ENCODE data around the gene ADARB2. TPM values are rescaled to one million over a fixed set of nuclear protein-coding genes. Genes with fewer than 3 reads are reported as not detected.

The ADARB2 gene
- total RNA-seq, 1 donor from 2014 or later: 0.08 TPM

GRCh38 chr10:1591045-1591444, 146.3 kb downstream of the ADARB2 start:
- DNase-seq (ENCODE audit: low read depth): no peak
- Histone ChIP-seq H3K4me3 (ENCODE audit: low read depth, low read length) (no peak overlapping the region), H3K36me3 (ENCODE audit: control insufficient read depth, insufficient read depth, low read length) (no peaks in the 10 kb centered on the region), H3K27me3 (ENCODE audit: control insufficient read depth, insufficient read depth, low read length) (no peaks in the 10 kb centered on the region)
- TF ChIP-seq CTCF (IDR thresholded peaks at IDR 0.05; ENCODE audit: insufficient read depth, low read length, poor library complexity, severe bottlenecking): no peak

GRCh38 chr10:1589257-1589656, 148.1 kb downstream of the ADARB2 start:
- Histone ChIP-seq H3K27me3 (ENCODE audit: control insufficient read depth, insufficient read depth, low read length) (no peaks in the 10 kb centered on the region), H3K36me3 (ENCODE audit: control insufficient read depth, insufficient read depth, low read length) (no peaks in the 10 kb centered on the region), H3K4me3 (ENCODE audit: low read depth, low read length) (no peak overlapping the region)
- no peak for TF ChIP-seq CTCF (IDR thresholded peaks at IDR 0.05; ENCODE audit: insufficient read depth, low read length, poor library complexity, severe bottlenecking)
- no peak for DNase-seq (ENCODE audit: low read depth)

GRCh38 chr10:1582739-1583138, 154.6 kb downstream of the ADARB2 start:
- Histone ChIP-seq H3K4me3 (ENCODE audit: low read depth, low read length) (no peak overlapping the region), H3K27me3 (ENCODE audit: control insufficient read depth, insufficient read depth, low read length) (no peaks in the 10 kb centered on the region), H3K36me3 (ENCODE audit: control insufficient read depth, insufficient read depth, low read length) (no peaks in the 10 kb centered on the region)
- no peak for DNase-seq (ENCODE audit: low read depth)
- TF ChIP-seq CTCF (IDR thresholded peaks at IDR 0.05; ENCODE audit: insufficient read depth, low read length, poor library complexity, severe bottlenecking): no peak

- no peak for TF ChIP-seq CTCF (IDR thresholded peaks at IDR 0.05; ENCODE audit: insufficient read depth, low read length, poor library complexity, severe bottlenecking)
- no peak overlapping the region for H3K4me3 ChIP-seq (ENCODE audit: low read depth, low read length)
- H3K36me3 ChIP-seq (ENCODE audit: control insufficient read depth, insufficient read depth, low read length): no peaks in the 10 kb centered on the region
- no peak for DNase-seq (ENCODE audit: low read depth)
- H3K27me3 ChIP-seq (ENCODE audit: control insufficient read depth, insufficient read depth, low read length): no peaks in the 10 kb centered on the region
These were observed 156.1 kb downstream of the ADARB2 start for GRCh38 chr10:1581189-1581588.

GRCh38 chr10:1579671-1580070, 157.7 kb downstream of the ADARB2 start:
- H3K36me3 ChIP-seq (ENCODE audit: control insufficient read depth, insufficient read depth, low read length): no peaks in the 10 kb centered on the region
- no peak for DNase-seq (ENCODE audit: low read depth)
- no peak overlapping the region for H3K4me3 ChIP-seq (ENCODE audit: low read depth, low read length)
- no peaks in the 10 kb centered on the region for H3K27me3 ChIP-seq (ENCODE audit: control insufficient read depth, insufficient read depth, low read length)
- no peak for TF ChIP-seq CTCF (IDR thresholded peaks at IDR 0.05; ENCODE audit: insufficient read depth, low read length, poor library complexity, severe bottlenecking)

- H3K4me3 ChIP-seq (ENCODE audit: low read depth, low read length): no peak overlapping the region
- H3K36me3 ChIP-seq (ENCODE audit: control insufficient read depth, insufficient read depth, low read length): no peaks in the 10 kb centered on the region
- H3K27me3 ChIP-seq (ENCODE audit: control insufficient read depth, insufficient read depth, low read length): no peaks in the 10 kb centered on the region
- TF ChIP-seq CTCF (IDR thresholded peaks at IDR 0.05; ENCODE audit: insufficient read depth, low read length, poor library complexity, severe bottlenecking): no peak
- no peak for DNase-seq (ENCODE audit: low read depth)
These were observed 158.2 kb downstream of the ADARB2 start for GRCh38 chr10:1579141-1579491.

All from kidney epithelial cell (primary cell).